GM19238 (cell line): ENCODE results near the gene ZPLD1.

ENCODE experiments used
- DNase-seq: peaks from one replicate; pipeline ENCODE4 v3.0.0; 2011; ENCODE audit warnings: low spot score; ENCODE audit not compliant: insufficient read length

Gene ZPLD1

GRCh38 chr3:102526865-102527264, 92.0 kb downstream of the ZPLD1 start:
- DNase-seq, result no peak

- no peak for DNase-seq
These were observed 93.9 kb downstream of the ZPLD1 start for GRCh38 chr3:102528727-102529126.
